Measurements from ENCODE around the gene OCLN. TPM values are rescaled to one million over a fixed set of nuclear protein-coding genes. Genes with fewer than 3 reads are reported as not detected.
"Not testable (repeated sequence)": the region's sequence is repeated elsewhere in the genome, so short reads cannot be mapped to it uniquely, and the experiment has no call there.

OCLN gene
- total RNA-seq, 1 donor from 2014 or later, result 12.8 TPM

GRCh38 chr5:69467442-69468225 lies 25.0 kb upstream of the OCLN start:
- no peaks in the 10 kb centered on the region for H3K27me3 ChIP-seq
- H3K27ac ChIP-seq, result no peak overlapping the region
- intact Hi-C loops (cut with DNase I), result no loop called here
- DNase-seq (ENCODE audit: extremely low spot score in 2 of 2), result no peak
- H3K4me1 ChIP-seq, result no peaks in the 10 kb centered on the region
- no peak overlapping the region for H3K4me3 ChIP-seq
- no peaks in the 10 kb centered on the region for H3K36me3 ChIP-seq
- TF ChIP-seq POLR2A (IDR thresholded peaks at IDR 0.05), result no peak
- TF ChIP-seq, protein P1, sequence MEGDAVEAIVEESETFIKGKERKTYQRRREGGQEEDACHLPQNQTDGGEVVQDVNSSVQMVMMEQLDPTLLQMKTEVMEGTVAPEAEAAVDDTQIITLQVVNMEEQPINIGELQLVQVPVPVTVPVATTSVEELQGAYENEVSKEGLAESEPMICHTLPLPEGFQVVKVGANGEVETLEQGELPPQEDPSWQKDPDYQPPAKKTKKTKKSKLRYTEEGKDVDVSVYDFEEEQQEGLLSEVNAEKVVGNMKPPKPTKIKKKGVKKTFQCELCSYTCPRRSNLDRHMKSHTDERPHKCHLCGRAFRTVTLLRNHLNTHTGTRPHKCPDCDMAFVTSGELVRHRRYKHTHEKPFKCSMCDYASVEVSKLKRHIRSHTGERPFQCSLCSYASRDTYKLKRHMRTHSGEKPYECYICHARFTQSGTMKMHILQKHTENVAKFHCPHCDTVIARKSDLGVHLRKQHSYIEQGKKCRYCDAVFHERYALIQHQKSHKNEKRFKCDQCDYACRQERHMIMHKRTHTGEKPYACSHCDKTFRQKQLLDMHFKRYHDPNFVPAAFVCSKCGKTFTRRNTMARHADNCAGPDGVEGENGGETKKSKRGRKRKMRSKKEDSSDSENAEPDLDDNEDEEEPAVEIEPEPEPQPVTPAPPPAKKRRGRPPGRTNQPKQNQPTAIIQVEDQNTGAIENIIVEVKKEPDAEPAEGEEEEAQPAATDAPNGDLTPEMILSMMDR (IDR thresholded peaks at IDR 0.05), result no peak
- no peak for TF ChIP-seq POLR2AphosphoS5 (IDR thresholded peaks at IDR 0.05; ENCODE audit: insufficient read depth in 1 of 2, low read depth in 1 of 2)
- H3K9me3 ChIP-seq, result no peaks in the 10 kb centered on the region

- no peaks in the 10 kb centered on the region for H3K9me3 ChIP-seq
- H3K4me1 ChIP-seq, result no peaks in the 10 kb centered on the region
- no peak overlapping the region for H3K27ac ChIP-seq
- H3K27me3 ChIP-seq, result no peaks in the 10 kb centered on the region
- no peak overlapping the region for H3K4me3 ChIP-seq
- intact Hi-C loops (cut with DNase I), result no loop called here
- TF ChIP-seq POLR2AphosphoS5 (IDR thresholded peaks at IDR 0.05; ENCODE audit: insufficient read depth in 1 of 2, low read depth in 1 of 2), result no peak
- TF ChIP-seq, protein P1 (IDR thresholded peaks at IDR 0.05), result no peak
- TF ChIP-seq POLR2A (IDR thresholded peaks at IDR 0.05), result no peak
- H3K36me3 ChIP-seq, result no peaks in the 10 kb centered on the region
- DNase-seq (ENCODE audit: extremely low spot score in 2 of 2), result no peak
Observed at GRCh38 chr5:69468631-69469030, 24.0 kb upstream of the OCLN start.

GRCh38 chr5:69471516-69471915 lies 21.1 kb upstream of the OCLN start:
- intact Hi-C loops (cut with DNase I); H3K4me3 ChIP-seq; DNase-seq (ENCODE audit: extremely low spot score in 2 of 2): not testable (repeated sequence)

GRCh38 chr5:69472535-69473143 lies 20.0 kb upstream of the OCLN start:
- H3K4me3 ChIP-seq; H3K27ac ChIP-seq; DNase-seq (ENCODE audit: extremely low spot score in 2 of 2); H3K27me3 ChIP-seq; intact Hi-C loops (cut with DNase I); H3K9me3 ChIP-seq; H3K36me3 ChIP-seq; H3K4me1 ChIP-seq: not testable (repeated sequence)

More at GRCh38 chr5:69471516-69471915, 21.1 kb upstream of the OCLN start:
- H3K27ac ChIP-seq, H3K9me3 ChIP-seq, H3K4me1 ChIP-seq, H3K36me3 ChIP-seq, H3K27me3 ChIP-seq: not testable (repeated sequence)

DNA sequence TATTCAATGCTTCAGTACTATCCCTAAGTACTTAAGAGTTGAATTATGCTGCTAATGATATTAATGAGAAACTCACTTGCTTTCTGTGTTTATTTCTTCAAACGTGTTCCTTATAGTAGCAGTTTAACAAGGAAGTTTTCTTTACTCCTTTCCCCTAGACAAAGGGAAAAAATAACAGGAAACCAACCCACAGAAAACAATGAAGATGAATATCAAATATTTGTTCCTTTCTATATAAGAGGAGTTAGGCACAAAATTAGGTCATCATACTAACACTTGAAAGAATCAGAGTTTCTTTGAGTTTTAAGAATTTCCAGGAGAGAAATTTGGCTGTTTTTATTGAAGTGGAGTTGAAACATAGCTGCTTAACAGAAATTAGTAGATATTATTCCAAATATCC lies 15.4 kb upstream of the OCLN start:
- intact Hi-C loops (cut with DNase I), result no loop called here
- Histone ChIP-seq H3K4me1 (no peaks in the 10 kb centered on the region), H3K27ac (no peak overlapping the region), H3K9me3 (no peaks in the 10 kb centered on the region), H3K27me3 (no peaks in the 10 kb centered on the region), H3K36me3 (no peaks in the 10 kb centered on the region), H3K4me3 (no peak overlapping the region)
- no peak for DNase-seq (ENCODE audit: extremely low spot score in 2 of 2)
- TF ChIP-seq, protein P1 (IDR thresholded peaks at IDR 0.05), result no peak
- no peak for TF ChIP-seq POLR2A (IDR thresholded peaks at IDR 0.05)
- no peak for TF ChIP-seq POLR2AphosphoS5 (IDR thresholded peaks at IDR 0.05; ENCODE audit: insufficient read depth in 1 of 2, low read depth in 1 of 2)

GRCh38 chr5:69478296-69478695 lies 14.3 kb upstream of the OCLN start:
- H3K27me3 ChIP-seq; H3K4me1 ChIP-seq; H3K9me3 ChIP-seq; H3K4me3 ChIP-seq; H3K27ac ChIP-seq; H3K36me3 ChIP-seq; intact Hi-C loops (cut with DNase I); DNase-seq (ENCODE audit: extremely low spot score in 2 of 2): not testable (repeated sequence)
